Measurements from ENCODE around the gene MARVELD3.

MARVELD3 gene

DNA sequence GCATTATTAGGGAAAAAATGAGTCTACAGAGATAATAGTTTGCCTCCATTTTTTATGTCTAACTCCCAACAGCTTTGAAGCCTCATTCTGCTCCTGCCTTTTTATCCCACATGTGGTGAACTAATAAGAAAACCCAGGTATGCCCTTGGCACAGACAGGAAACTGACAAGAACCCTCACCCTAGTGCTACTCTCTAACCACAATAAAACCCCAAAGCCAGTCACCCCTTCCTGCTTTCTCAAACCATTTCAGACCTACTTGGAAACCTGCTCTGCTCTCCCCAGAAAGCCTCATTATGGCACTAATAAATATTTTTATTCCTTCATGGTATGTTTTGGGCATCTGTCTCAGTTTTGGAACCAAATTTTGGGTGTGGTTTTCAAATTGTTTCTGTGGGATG, 3.9 kb upstream of the MARVELD3 start:
- DNase-seq (ENCODE audit: insufficient read length, low spot score) (no peak), FAIRE-seq (no peak)

DNA sequence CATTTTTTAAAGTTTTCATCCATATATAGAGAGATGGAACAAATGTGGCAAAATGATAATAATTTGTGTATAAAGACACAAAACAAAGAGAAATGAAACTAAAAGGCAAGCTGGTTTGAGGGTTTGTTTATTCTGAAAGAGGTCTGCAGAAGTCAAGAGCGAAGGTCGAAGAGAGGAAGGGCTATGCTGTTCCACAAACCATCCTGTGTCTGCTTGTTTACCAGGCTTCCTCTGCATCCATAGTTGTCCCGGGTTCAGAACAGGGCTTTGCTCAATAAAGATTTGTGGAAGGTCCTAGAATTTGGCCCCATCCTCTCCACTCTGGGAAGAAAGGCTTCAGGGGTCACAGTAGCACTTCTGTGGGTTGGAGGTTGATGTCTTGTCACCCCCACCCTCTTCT, 2.4 kb upstream of the MARVELD3 start:
- DNase-seq (ENCODE audit: insufficient read length, low spot score) (no peak), FAIRE-seq (peak; percentile 80)

DNA sequence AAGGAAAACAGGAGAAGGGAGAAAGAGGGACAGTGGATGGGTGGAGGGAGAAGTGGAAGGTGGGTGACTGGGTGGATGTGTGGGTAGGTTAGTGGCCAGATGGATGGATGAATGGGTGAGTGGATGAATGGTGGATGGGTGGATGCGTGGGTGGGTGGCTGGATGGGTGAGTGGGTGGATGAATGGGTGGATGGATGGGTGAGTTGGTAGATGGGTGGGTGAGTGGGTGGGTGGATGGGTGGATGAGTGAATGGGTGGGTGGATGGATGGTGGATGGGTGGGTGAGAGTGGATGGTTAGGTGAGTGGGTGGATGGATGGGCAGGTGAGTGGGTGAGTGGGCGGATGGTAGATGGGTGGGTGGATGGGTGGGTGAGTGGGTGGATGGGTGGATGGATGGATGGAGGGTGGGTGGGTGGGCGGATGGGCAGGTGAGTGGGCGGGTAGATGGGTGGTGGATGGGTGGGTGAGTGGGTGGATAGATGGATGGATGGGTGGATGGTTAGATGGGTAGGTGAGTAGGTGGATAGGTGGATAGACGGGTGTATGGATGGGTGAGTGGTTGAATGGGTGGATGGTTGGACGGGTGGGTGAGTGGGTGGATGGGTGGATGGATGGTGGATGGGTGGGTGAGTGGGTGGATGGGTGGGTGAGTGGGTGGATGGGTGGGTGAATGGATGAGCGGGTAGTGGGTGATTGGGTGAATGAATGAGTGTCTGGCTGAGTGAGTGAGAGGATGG, 702 bp upstream of the MARVELD3 start:
- no peak for DNase-seq (ENCODE audit: insufficient read length, low spot score)
- FAIRE-seq = no peak

DNA sequence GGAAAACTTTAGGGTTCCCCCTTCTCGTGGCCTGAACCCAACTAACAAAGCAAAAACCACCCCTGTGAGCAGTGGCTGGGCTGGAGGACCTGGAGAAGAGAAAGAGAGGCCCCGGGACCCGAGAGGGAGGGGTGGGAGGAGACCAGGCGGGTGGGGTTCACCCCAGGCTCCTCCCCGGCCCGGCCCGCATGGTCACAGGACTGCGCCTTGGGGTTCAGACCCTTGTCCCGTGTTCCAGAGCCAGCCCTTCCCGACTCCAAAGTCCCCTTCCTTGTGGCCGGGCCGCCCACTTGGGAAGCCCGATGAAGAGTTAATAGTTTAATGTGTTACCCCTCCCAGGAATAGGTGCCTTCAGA, 852 bp downstream of the MARVELD3 start:
- FAIRE-seq = no peak

DNA sequence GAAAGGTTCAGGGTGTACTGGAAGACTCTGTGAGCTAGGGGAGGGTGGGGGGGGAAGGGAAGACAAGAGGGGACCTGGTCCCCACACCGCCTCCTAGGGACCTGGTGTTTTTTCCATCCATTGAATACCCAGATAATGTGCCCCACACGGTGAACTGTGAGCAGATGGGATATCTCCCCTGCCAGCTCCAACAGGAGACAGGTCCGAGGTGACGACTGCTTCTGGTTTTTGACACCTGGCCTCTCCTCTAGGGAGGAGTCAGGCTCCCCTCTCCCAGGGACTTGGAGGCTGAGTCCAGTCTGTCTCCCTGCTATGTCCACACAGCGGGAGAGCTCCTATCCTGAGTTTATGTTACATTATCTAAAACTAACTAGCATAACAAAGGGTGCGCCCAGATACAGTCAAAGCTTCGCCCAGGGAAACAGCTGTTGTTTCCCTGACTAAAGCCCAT, 1.8 kb downstream of the MARVELD3 start:
- DNase-seq (ENCODE audit: insufficient read length, low spot score) = no peak
- FAIRE-seq = no peak

More for the DNA sequence above, 852 bp downstream of the MARVELD3 start:
- peak; percentile 15 for DNase-seq (ENCODE audit: insufficient read length, low spot score)

DNA sequence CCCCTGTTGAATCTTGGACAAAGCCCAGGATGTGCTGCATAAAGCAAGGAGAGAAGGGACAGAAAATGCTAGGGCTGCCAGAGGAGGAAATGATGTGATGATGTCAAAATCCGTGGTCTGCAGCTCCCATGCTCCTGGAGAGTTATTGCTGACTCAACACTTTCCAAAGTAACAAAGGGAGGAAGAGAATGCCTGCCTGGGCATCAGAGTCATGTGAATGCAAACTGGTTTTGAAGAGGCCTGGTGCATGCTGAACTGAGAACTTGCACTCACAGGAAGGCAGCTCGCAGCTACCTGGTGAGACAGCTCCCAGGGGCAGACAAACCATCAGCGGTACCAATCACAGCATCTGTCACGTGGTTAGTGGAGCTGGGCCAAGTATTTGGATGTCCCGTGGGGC, 2.8 kb downstream of the MARVELD3 start:
- no peak for FAIRE-seq

DNA sequence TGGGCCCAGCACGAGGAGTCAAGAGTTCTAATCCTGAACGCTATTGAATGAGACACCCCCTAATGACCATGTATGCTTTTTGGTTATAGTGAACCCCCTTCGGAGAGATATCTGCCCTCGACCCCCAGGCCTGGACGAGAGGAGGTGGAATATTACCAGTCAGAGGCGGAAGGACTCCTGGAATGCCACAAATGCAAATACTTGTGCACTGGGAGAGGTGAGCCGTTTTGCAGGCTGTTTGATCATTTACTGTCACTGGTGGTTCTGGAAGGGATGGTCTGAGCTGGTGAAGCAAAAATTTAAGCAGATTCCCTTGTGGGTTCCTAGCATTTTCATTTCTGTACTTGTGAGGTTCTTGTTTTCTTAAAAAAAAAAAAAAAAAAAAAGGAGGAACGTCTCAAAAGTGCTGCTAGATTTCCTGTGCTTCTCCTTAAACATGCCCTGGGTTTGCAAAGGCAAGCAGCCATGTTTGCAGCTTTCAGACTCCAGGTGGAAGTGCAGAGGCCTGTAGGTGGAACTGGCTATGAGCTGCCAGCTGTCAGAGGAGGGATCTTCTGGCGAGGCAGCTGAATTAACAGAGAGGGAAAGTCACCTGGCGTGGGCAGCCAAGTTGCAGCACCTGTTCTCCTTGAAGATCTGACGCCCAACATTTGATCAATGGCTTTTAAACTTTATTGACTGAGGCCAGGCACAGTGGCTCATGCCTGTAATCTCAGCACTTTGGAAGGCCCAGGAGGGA, 3.5 kb downstream of the MARVELD3 start:
- FAIRE-seq (no peak), DNase-seq (ENCODE audit: insufficient read length, low spot score) (no peak)

More for the DNA sequence above, 2.8 kb downstream of the MARVELD3 start:
- DNase-seq (ENCODE audit: insufficient read length, low spot score) = no peak

DNA sequence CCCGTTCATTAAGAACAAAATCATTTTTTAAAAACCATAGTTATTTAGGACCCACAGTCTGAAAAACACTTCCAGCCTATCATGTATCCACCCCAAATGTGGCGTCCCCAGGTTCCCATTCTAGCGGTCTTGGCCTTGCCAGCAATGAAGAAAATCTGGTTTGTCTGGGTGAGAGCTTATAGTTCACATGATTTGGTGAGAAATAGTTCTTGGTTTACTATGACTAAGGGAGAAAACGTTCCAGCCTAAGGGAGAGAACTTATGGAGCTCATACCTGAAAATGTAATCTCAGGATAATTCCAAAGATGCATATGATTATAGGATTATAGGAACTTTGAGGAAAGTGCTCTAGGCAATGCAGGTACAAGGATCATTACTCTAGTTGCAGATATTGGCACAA, 4.8 kb downstream of the MARVELD3 start:
- DNase-seq (ENCODE audit: insufficient read length, low spot score) (no peak), FAIRE-seq (no peak)

DNA sequence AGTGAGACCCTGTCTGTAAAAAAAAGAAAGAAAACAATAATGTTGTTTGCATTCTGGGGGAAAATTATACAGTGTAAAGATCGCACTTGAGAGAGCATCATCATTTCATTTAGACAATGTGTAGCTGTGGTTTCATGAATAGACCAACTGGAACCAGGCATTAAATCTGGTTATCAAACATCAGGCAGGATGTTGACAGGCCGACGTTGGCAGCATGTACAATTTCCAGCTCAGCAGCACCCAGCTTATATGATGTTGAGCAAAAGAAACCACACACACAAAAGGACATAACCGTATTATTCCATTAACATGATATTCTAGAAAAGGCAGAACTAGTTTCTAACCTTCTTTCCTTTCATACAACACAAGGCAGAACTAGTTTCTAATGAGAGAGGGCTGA, 5.8 kb downstream of the MARVELD3 start:
- no peak for DNase-seq (ENCODE audit: insufficient read length, low spot score)
- no peak for FAIRE-seq

DNA sequence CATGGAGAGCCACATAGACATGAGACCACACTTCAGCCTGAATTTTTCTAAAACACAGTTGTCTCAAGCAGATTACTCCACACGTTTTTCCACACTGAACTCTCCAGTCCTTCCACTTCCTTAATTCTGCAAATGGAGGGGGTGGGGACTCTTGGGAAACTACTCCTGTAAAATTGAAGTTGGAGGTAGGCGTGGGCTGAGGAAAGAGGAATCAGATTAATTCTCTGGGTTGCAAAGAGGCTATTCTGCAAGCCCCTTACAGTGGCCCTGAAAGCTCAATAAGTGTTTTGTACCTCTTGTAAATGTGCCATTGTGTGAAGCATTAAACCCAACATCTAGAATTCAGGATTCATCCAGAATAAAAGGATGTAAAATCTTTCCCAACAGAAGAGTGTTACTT, 9.6 kb downstream of the MARVELD3 start:
- DNase-seq (ENCODE audit: insufficient read length, low spot score) = no peak
- no peak for FAIRE-seq

DNA sequence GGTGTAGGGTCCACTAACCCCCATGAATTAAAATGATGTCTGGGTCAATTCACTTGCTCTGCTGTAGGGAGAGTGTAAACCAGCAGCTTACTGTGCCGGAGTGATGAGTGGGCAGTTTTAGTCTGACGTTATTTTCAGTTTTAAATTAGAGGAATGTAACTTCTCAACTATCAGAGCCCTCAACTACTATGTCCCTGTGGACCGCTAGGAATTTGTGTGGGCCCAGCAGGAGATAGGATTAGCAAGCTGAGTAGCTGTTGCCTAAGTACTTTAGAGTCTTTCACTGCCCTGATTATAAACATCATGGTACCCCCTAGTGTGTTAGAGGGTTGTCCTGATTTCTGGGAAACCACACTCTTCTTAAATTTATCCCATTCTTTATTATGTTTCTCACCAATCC, 11.4 kb downstream of the MARVELD3 start:
- FAIRE-seq (no peak), DNase-seq (ENCODE audit: insufficient read length, low spot score) (no peak)

DNA sequence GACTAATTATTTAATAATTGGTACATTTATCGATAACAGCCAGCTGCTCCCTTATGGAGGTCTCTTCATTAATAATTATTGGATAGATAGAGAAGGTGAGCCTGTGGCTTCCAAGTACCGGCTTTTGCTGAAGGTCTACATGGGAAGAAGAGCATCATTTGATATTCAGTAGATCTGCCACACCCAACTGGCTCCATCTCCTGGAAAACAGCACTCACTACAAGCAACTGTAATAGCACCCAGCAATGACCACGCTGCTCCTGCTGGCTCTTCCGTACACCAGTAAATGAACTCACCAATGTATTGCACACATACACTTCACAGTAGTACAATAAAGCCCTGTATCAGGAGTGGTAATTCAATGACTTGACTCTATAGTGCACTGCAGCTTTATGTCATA, 19.5 kb downstream of the MARVELD3 start:
- FAIRE-seq (peak; percentile 58), DNase-seq (ENCODE audit: insufficient read length, low spot score) (no peak)

DNA sequence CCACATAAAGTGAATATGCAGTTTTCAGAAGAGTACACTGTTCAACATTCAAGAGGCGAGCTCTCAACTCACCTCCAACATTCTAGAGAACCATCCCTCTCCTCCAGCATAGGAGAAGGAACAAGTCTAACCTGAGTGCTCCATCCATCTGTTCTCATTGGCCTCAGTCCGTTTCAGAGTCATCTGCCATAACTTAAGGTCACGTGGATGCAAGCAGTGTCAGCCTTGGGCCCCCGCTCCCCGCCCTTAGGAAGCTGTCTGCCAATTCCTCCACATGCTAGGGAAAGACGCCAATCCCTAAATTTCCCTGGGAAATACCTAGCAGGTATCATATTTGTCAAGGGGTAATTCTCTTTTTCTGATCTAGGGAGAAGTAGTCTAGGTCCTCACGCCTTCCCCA, 21.4 kb downstream of the MARVELD3 start:
- DNase-seq (ENCODE audit: insufficient read length, low spot score) (no peak), FAIRE-seq (no peak)

DNA sequence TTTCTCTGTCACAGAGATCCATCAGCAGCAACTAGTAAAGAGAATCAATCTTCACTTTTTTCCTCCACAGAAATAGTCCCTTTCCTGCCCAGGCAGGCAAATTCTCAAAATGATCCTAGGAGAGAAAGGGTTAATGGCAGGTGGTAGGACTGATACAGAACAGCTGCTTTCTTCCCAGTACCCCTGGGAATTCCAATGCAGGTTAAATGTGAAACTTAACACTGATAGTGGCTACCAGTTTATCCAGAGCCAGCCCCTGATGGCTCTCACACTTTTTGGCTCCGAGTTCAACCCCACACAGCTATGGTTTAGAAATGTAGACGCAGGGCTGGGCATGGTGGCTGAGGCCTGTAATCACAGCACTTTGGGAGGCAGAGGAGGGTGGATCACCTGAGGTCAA, 22.2 kb downstream of the MARVELD3 start:
- DNase-seq (ENCODE audit: insufficient read length, low spot score) = no peak
- FAIRE-seq = no peak

DNA sequence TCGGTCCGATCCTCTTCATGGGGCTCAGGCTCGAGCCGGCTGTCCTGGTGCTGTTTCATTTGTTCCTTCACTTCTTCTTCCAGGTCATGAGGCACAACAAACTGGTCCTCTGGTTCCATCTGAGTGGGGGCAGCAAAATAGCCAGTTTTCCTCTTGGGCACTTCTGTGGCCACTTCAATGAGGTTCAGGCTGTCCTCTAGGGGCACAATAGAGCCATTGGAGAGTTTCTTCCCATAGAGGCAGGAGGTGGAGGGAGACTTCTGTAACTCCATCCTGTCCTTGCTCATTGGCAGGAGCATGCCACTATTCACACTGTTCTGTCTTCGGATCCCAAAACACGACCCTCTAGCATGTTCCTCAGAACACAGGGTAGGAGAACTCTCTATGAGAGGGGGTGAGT, 22.9 kb downstream of the MARVELD3 start:
- DNase-seq (ENCODE audit: insufficient read length, low spot score) = no peak
- FAIRE-seq = no peak

DNA sequence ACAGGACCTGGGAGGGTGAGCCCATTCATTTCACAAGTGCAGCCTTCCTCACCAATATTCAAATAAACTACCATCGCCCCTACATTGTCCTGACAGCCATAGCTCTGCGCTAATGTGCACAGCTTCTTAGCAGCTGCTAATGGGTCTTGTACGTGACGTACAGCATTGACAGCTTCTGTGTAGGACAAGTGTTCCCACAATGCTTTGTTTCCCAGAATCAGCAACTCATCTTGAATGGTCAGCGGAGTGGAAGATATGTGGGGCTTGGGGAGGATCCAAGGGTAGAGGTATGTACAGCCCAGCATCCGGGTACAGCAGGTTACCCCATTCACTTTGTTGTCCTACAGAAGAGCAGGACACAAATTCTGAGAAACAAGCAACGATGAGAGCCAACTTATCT, 23.7 kb downstream of the MARVELD3 start:
- DNase-seq (ENCODE audit: insufficient read length, low spot score) (no peak), FAIRE-seq (no peak)

DNA sequence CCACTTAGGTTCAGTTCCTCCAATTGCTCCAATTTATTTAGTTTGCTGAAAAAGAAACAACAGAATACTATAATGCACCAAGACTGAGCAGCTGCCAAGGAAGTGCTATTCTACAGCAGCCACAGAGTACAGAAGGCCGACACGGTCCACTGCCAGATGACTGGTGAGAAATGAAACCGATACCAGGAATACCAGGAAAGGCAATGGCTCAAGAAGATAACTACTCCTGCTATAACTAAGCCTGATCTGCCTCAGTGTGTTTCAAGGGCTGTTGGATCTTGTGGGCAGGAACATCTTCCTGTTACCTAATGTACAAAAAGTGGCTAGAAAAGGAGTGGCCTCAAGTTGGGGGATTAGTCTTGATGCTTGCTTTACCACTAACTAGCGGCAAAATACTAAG, 32.8 kb downstream of the MARVELD3 start:
- DNase-seq (ENCODE audit: insufficient read length, low spot score) (no peak), FAIRE-seq (no peak)

DNA sequence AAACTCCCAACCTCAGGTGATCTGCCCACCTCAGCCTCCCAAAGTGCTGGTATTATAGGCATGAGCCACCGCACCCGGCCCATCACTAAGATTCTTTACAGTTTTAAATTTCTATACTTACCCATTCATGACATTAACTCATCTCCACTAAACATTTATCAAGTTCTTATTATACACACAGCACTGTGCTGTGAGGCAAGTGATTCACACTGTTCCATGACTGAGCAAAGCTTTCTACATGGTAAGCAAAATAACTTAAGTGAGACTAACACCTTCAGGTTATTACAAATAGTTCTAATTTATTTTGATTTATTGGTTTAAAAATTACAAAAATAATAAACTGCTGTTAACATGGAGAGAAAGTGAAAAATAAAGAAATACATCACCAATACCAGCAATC, 33.5 kb downstream of the MARVELD3 start:
- DNase-seq (ENCODE audit: insufficient read length, low spot score) (no peak), FAIRE-seq (no peak)

DNA sequence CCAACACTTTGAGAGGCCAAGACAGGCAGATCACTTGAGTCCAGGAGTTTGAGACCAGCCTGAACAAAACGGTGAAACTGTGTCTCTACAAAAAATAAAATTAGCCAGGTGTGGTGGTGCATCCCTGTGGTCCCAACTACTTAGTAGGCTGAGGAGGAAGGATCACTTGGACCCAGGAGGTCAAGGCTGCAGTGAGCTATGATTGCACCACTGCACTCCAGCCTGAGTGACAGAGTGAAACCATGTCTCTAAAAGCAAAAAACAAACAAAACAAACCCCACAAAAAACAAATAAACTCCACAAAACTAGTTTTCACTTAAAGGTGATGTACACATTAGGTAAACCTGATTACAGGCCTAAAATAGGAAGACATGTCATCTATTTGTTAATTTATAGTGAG, 40.3 kb downstream of the MARVELD3 start:
- FAIRE-seq = no peak
- DNase-seq (ENCODE audit: insufficient read length, low spot score) = no peak

DNA sequence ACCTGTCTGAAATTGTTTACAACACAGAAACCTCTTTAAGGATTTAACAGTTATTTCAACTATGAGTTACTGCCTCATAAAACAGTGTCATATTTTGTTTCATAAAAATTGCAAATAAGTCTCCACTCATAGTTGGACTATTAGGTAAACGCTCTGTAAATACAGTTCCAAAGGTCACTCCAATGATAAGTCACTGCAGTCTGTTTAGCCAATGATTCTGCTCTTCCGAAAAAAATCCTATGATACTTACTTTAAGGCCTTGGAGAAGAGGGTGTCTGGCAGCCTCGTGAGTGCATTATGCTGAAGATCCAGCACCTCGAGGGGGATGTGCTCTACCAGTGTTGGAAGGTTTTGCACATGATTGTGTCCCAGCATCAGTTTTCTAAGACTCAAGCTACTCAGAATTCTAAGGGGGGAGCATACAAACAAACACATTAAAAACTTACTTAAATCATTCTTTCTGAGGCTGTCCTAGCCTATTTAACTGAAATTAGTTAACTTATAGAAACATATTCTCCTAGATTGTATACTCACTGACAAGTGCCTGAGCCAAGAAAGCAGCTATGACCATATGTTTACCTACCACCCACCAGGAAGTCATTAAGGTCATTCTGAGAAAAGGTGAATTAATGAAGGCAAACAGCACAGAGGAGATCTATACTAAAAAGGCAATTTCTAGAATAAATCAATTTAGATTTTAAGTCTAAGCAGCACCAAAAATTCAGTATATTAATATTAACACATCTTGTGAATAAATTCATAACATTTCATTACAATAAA, 41.1 kb downstream of the MARVELD3 start:
- no peak for FAIRE-seq

DNA sequence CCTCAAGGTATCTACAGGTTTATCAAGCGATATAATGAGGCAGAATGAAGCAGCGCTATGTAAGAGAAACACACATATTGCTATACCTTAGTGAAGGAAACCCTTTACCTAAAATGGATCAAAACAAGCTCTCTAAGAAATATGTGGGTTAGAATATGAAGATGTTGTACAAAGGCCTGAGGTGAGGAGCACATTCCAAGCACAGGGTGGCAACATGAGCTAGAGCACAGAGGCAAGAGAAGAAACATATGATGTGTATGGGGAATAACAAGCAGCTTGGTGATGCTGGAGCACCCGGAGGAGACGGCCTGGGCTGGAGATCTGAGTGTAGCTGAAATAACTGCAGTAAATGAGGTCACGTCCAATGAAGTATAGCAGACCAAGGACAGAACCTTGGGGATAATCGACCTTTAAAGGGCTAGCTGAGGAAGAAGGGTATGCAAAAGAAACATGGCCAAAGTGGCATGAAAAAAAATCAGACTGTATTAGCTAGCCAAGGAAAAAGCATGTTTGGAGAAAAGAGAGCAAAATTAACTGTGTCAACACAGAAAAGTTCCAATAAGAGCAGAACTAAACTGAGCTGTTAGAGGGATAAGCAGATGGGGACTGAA, 44.0 kb downstream of the MARVELD3 start:
- no peak for FAIRE-seq
- DNase-seq (ENCODE audit: insufficient read length, low spot score) = no peak

More for the DNA sequence above, 41.1 kb downstream of the MARVELD3 start:
- DNase-seq (ENCODE audit: insufficient read length, low spot score) = no peak

Data from GM19239 (cell line).